GM12891 (cell line): ENCODE measurements around the gene CPE.
"Not testable (repeated sequence)": the region's sequence is repeated elsewhere in the genome, so short reads cannot be mapped to it uniquely, and the experiment has no call there.

Experiments used
- DNase-seq: peaks from one replicate; pipeline ENCODE4 v3.0.0; 2011; ENCODE audit warnings: low spot score; ENCODE audit not compliant: insufficient read length
- FAIRE-seq: peaks from 2 replicates; lab custom pipeline; 2011; peaks lifted over from hg19 to GRCh38; lab: Jason Lieb, UNC
- PAX5 ChIP-seq: IDR thresholded peaks from 2 replicates; pipeline ENCODE4 v1.6.1; 2011; ENCODE audit warnings: low read length, moderate library complexity, mild to moderate bottlenecking; ENCODE audit not compliant: insufficient read depth, severe bottlenecking
- POLR2A ChIP-seq: IDR thresholded peaks from 2 replicates; pipeline ENCODE4 v1.6.1; 2011; ENCODE audit warnings: low read depth, low read length, control low read depth
- POLR2AphosphoS5 ChIP-seq: IDR thresholded peaks from 2 replicates; pipeline ENCODE4 v1.6.1; 2011; ENCODE audit warnings: low read depth, low read length, control low read depth
- POU2F2 ChIP-seq: IDR thresholded peaks from 2 replicates; pipeline ENCODE4 v1.6.1; 2011; ENCODE audit warnings: low read depth, mild to moderate bottlenecking, control low read depth, low read length, moderate library complexity
- SPI1 ChIP-seq: IDR thresholded peaks from 2 replicates; pipeline ENCODE4 v1.6.1; 2011; ENCODE audit warnings: low read depth, low read length, control low read depth
- TAF1 ChIP-seq: IDR thresholded peaks from 2 replicates; pipeline ENCODE4 v1.6.1; 2011; ENCODE audit warnings: low read depth, low read length, control low read depth

The CPE gene

DNA sequence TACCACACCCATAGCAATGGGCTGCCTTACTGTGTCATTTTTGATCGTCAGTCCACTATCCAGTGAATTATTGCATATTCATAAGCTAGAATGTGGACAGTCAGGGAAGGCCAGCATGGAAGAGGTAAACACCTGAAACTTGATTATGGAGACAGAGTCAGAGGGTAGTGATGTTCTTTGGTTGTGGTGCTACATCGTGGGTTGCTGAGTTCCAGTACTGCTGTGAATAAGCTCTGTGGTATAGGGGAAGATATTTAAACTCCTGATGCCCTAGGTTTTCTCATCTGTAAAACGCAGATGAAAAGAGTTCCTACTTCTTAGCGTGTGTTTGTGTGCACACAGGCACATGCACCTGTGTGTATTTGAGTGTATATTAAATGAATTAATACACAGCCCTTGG is 69.9 kb downstream of the CPE start:
- TF ChIP-seq POU2F2 (no peak), PAX5 (no peak), POLR2AphosphoS5 (no peak), SPI1 (no peak), POLR2A (no peak), TAF1 (no peak)
- DNase-seq (no peak), FAIRE-seq (no peak)

GRCh38 chr4:165449333-165449732 is 70.5 kb downstream of the CPE start:
- TF ChIP-seq POLR2AphosphoS5: no peak
- no peak for TF ChIP-seq SPI1
- TF ChIP-seq TAF1: no peak
- TF ChIP-seq POLR2A: no peak
- TF ChIP-seq PAX5: no peak
- no peak for TF ChIP-seq POU2F2
- DNase-seq (no peak), FAIRE-seq (no peak)

- TF ChIP-seq POU2F2 (no peak), POLR2A (no peak), TAF1 (no peak), POLR2AphosphoS5 (no peak), SPI1 (no peak), PAX5 (no peak)
- DNase-seq (no peak), FAIRE-seq (no peak)
Observed at GRCh38 chr4:165450871-165451270, 72.1 kb downstream of the CPE start.

GRCh38 chr4:165453140-165453539 is 74.3 kb downstream of the CPE start:
- DNase-seq, FAIRE-seq: not testable (repeated sequence)

- no peak for FAIRE-seq
- TF ChIP-seq POLR2A: no peak
- no peak for TF ChIP-seq TAF1
- no peak for TF ChIP-seq PAX5
- no peak for TF ChIP-seq POU2F2
- TF ChIP-seq SPI1: no peak
- TF ChIP-seq POLR2AphosphoS5: no peak
- DNase-seq: no peak
Observed at GRCh38 chr4:165454426-165454825, 75.6 kb downstream of the CPE start.

DNA sequence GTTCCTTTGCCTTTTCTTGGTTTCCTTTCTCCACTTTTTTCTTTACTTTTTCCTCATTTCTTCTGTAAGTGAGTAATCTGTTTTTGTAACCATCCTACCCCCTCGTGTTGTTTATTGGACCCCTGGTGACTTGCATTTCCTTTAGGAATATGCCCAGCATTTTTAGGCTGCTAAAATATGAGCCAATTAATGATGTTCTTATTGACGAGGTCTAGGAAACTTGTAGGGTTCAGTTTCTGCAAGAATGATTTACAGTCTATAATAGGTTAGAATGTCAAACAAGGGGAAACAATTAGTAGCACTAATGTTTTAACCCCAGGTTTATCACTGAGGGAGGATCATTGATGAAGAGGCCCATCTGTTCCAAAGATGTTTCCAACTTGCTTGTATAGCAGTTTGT is 79.0 kb downstream of the CPE start:
- TF ChIP-seq POU2F2: no peak
- TF ChIP-seq PAX5: no peak
- TF ChIP-seq POLR2A: no peak
- TF ChIP-seq TAF1: no peak
- no peak for TF ChIP-seq POLR2AphosphoS5
- no peak for TF ChIP-seq SPI1
- DNase-seq: no peak
- FAIRE-seq: no peak

DNA sequence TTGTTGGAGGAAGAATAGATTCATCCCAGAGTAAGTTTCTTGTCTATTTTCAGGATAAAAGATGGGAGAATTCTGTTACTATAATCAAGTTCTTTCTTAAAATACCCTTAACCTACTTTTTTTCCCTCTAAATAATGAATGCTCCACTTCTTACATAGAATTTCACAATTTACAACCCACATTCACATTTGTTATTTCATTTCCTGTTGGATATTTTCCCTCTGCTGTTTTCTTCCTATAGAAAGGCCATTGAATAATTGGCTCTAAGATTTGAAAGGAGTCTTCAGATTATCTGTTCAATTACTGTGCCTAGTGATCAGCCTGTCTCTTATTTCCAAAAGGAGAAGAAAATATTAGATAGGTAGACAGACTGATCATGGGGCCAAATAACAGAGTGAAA is 79.7 kb downstream of the CPE start:
- DNase-seq: no peak
- no peak for FAIRE-seq
- TF ChIP-seq SPI1: no peak

GRCh38 chr4:165461159-165461821 is 82.5 kb downstream of the CPE start:
- TF ChIP-seq SPI1 (no peak), POU2F2 (no peak), POLR2AphosphoS5 (no peak), TAF1 (no peak), PAX5 (no peak), POLR2A (no peak)

DNA sequence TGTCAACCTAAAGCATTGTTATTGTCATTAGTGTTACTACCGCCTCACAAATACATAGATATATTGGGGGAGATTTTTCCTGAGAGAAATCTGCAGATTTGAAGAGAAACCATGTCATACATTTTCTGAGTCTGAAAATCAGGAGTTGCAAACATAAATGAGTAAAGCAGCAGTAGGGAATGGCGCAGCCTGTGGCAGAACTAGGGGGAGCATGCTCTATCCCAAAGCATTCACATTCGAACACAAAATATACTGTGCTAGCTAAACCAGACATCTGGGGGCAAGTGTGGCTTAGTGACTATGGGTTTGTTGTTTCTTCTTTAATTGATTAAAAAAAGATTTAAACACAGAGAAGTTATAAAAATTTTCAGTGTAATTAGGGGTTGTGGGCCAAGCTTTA is 83.2 kb downstream of the CPE start:
- TF ChIP-seq TAF1 (no peak), POU2F2 (no peak)
- DNase-seq: no peak
- FAIRE-seq: no peak

More at GRCh38 chr4:165461159-165461821, 82.5 kb downstream of the CPE start:
- DNase-seq: no peak
- no peak for FAIRE-seq

DNA sequence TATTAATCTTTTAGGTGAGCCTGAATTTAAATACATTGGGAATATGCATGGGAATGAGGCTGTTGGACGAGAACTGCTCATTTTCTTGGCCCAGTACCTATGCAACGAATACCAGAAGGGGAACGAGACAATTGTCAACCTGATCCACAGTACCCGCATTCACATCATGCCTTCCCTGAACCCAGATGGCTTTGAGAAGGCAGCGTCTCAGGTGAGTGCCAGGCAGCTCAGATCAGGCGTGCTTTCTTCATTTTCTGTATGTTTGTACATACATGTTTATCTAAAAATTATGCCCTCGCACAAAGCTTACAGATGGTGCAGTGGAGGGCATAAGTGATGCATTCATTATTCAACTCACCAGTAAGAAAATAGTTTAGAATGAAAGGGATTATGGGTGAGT is 85.6 kb downstream of the CPE start:
- no peak for TF ChIP-seq POLR2AphosphoS5
- TF ChIP-seq TAF1: no peak
- TF ChIP-seq PAX5: no peak
- no peak for TF ChIP-seq SPI1
- TF ChIP-seq POLR2A: no peak
- no peak for TF ChIP-seq POU2F2
- DNase-seq (no peak), FAIRE-seq (no peak)
